Karpas-422 (cell line): Measurements from ENCODE around the gene DIP2C. TPM values are rescaled to one million over a fixed set of nuclear protein-coding genes. Genes with fewer than 3 reads are reported as not detected.

ENCODE experiments used
- DNase-seq: peaks from one replicate; pipeline ENCODE4 v3.0.0-alpha.2; 2015
- H2AFZ ChIP-seq: fragments of 200-600 bp; sonication (generic); 2 replicates; pipeline ENCODE4 v1.6.1; 2014; ENCODE audit warnings: antibody characterized with exemption, low read length, mixed read lengths
- H3K27ac ChIP-seq: fragments of 200-600 bp; sonication (generic); 2 replicates; pipeline ENCODE4 v1.5.1; 2014; ENCODE audit warnings: mild to moderate bottlenecking, low read length, moderate library complexity
- H3K27me3 ChIP-seq: fragments of 200-600 bp; sonication (generic); 2 replicates; pipeline ENCODE4 v1.6.1; 2014; ENCODE audit warnings: low read length, mixed read lengths
- H3K36me3 ChIP-seq: fragments of 200-600 bp; sonication (generic); 2 replicates; pipeline ENCODE4 v1.6.1; 2014; ENCODE audit warnings: low read length, mixed read lengths; ENCODE audit not compliant: insufficient read depth
- H3K4me1 ChIP-seq: fragments of 200-600 bp; sonication (generic); 2 replicates; pipeline ENCODE4 v1.6.1; 2014; ENCODE audit warnings: mild to moderate bottlenecking, low read length, mixed read lengths
- H3K4me2 ChIP-seq: fragments of 200-600 bp; sonication (generic); 2 replicates; pipeline ENCODE4 v1.6.1; 2014; ENCODE audit warnings: low read length, low read depth, mild to moderate bottlenecking; ENCODE audit not compliant: poor library complexity, severe bottlenecking
- H3K4me3 ChIP-seq: fragments of 200-600 bp; sonication (generic); 2 replicates; pipeline ENCODE4 v1.5.1; 2014; ENCODE audit warnings: mild to moderate bottlenecking, antibody characterized with exemption, low read length, mixed read lengths
- H3K79me2 ChIP-seq: fragments of 200-600 bp; sonication (generic); 2 replicates; pipeline ENCODE4 v1.6.1; 2014; ENCODE audit warnings: mild to moderate bottlenecking, low read length, mixed read lengths
- H3K9ac ChIP-seq: fragments of 200-600 bp; sonication (generic); 2 replicates; pipeline ENCODE4 v1.6.0; 2014; ENCODE audit warnings: low read length
- H3K9me2 ChIP-seq: fragments of 200-600 bp; sonication (generic), shearing (Covaris generic); replicated peaks from 2 replicates; pipeline ENCODE4 v1.6.0; 2014; ENCODE audit warnings: mild to moderate bottlenecking, low read length, moderate library complexity; ENCODE audit not compliant: insufficient read depth
- H3K9me3 ChIP-seq: fragments of 300-700, 200-600 bp; sonication (generic); 2 replicates; pipeline ENCODE4 v1.6.1; 2014; ENCODE audit warnings: low read length, mixed read lengths
- H4K20me1 ChIP-seq: fragments of 200-600 bp; sonication (generic); 2 replicates; pipeline ENCODE4 v1.6.1; 2014; ENCODE audit warnings: mild to moderate bottlenecking, antibody characterized with exemption, low read length, low read depth; ENCODE audit not compliant: insufficient read depth
- total RNA-seq: library from RNA; depleted of rRNA; stranded (reverse); fragments of >200 nt; shearing (Covaris generic); gene quantifications from 2 replicates; pipeline ENCODE4 v1.2.3, GENCODE V29; 2014; ENCODE audit warnings: low replicate concordance

DIP2C gene
- total RNA-seq, 1 experiment from 2014 or later: 0.11 TPM

DNA sequence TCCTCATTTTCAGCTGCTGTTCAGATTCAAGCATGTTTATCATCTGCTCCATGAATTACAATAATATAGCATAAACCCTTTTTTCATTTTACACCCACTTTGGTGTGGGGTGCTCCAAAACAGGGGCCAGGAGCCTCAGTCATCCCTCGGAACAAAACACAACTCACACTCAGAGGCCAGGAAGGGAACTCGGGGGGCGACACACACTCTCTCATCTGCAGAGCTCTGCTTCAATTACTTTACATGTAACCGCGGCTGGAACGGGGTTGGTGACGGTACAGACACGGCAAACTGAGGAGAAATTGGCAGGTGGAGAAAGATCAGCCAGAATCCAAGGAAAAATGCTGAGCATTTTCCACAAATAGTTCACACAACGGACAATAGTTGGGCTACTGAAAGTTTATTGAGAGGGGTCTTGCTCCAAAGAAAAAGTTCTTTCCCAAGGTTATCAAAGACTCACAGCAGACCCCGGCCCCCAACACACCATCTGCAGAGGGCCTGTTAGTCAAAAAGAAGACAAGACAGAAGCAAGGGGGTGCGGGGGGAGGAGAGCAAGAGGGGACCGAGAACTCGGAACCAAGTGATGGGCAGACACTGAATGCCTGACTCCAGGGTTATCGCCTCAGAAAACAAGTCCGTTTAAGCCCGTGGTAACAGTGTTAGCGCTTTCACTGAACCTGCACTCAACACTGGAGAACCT lies 20.5 kb downstream of the DIP2C start:
- Histone ChIP-seq H3K79me2 (no peaks in the 10 kb centered on the region), H3K4me3 (no peak overlapping the region), H3K9me3 (peaks cover 10% of the 10 kb centered on the region), H4K20me1 (no peaks in the 10 kb centered on the region), H2AFZ (no peak overlapping the region), H3K4me2 (no peak overlapping the region), H3K36me3 (no peaks in the 10 kb centered on the region), H3K9me2 (no peaks in the 10 kb centered on the region), H3K27me3 (no peaks in the 10 kb centered on the region), H3K4me1 (no peaks in the 10 kb centered on the region), H3K27ac (no peak overlapping the region), H3K9ac (no peak overlapping the region)
- DNase-seq: no peak

DNA sequence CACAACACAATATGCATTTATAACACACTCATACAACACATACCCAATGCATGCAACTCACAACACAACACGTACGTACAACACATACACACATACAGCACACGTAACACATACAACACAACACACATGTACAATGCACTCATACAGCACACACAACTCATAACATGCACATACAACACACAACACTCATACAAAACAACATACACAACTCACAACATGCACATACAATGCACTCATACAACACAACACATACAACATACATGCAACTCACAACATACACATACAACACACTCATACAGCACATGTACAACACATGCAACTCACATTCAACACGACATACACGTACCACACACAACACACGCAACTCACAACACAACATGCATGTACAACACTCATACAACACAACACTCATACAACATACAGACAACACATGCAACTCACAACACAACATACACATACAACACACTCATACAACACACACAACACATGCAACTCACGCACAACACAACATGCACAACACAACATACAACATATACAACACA lies 21.8 kb downstream of the DIP2C start:
- Histone ChIP-seq H3K27ac (no peak overlapping the region), H3K4me2 (no peak overlapping the region)

DNA sequence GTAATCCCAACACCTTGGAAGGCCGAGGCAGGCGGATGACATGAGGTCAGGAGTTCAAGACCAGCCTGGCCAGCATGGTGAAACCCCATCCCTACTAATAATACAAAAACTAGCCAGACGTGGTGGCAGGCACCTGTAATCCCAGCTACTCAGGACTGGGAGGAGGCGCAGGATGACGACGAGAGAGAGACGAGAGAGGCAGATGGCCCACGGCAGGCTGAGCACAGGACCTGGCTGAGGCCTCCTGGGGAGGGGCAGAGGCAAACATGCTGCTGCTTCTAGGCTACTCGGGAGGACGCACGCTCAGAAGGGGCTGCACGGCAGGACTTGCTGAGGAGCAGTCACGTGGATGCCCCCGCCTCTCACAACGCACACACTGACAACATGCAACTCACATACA lies 22.4 kb downstream of the DIP2C start:
- Histone ChIP-seq H3K9me3 (peaks cover 10% of the 10 kb centered on the region), H3K27me3 (no peaks in the 10 kb centered on the region), H3K36me3 (no peaks in the 10 kb centered on the region), H3K4me1 (no peaks in the 10 kb centered on the region), H3K4me2 (no peak overlapping the region), H3K9ac (no peak overlapping the region), H3K9me2 (no peaks in the 10 kb centered on the region), H3K4me3 (no peak overlapping the region), H3K27ac (no peak overlapping the region), H2AFZ (no peak overlapping the region), H4K20me1 (no peaks in the 10 kb centered on the region), H3K79me2 (no peaks in the 10 kb centered on the region)
- DNase-seq: no peak

More for the DNA sequence above, 21.8 kb downstream of the DIP2C start:
- H3K4me3 ChIP-seq: no peak overlapping the region
- H3K9me3 ChIP-seq: peaks cover 10% of the 10 kb centered on the region
- DNase-seq: no peak
- no peaks in the 10 kb centered on the region for H3K27me3 ChIP-seq
- H2AFZ ChIP-seq: no peak overlapping the region
- H3K9me2 ChIP-seq: no peaks in the 10 kb centered on the region
- H3K79me2 ChIP-seq: no peaks in the 10 kb centered on the region
- no peak overlapping the region for H3K9ac ChIP-seq
- no peaks in the 10 kb centered on the region for H3K36me3 ChIP-seq
- no peaks in the 10 kb centered on the region for H3K4me1 ChIP-seq
- no peaks in the 10 kb centered on the region for H4K20me1 ChIP-seq

DNA sequence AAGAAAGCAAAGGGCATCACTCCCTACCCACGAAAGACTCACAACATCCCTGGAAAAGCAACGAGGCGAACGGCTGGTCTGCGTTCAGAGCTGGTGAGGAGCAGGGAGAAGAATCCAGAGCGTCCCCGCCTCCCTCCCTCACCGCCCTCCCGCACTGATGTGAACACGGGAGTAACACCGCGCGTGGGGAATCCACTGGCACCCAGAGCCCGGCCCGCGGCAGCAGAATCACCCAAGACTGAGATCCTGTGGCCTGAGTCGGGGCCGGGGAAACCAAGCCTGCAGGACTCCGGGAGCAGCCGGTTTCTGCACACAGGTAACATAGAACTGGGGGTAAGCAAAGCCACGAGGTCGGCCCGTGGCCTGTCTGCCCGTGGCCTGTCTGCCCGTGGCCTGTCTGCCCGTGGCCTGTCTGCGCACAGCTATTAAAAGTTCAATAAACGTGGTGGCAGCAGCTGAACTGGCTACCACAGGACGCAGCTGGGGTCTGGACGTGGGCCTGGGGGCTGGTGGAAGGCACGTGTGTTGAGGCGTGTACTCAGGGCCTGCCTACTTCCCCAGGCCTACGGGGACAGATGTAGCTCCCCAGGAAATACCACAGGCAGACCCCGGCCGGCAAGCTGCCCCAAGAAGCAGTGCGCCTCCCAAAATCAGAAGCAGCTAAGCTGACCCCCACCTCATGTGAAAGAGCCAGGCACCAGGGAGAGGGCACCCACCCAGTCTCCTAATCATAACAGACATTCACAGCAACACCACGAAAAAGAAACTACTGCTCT lies 23.0 kb downstream of the DIP2C start:
- no peak for DNase-seq
- Histone ChIP-seq H3K27ac (no peak overlapping the region), H3K9me2 (no peaks in the 10 kb centered on the region), H3K4me3 (no peak overlapping the region), H3K36me3 (no peaks in the 10 kb centered on the region), H3K4me2 (no peak overlapping the region), H3K4me1 (no peaks in the 10 kb centered on the region), H3K9ac (no peak overlapping the region), H3K9me3 (peaks cover 10% of the 10 kb centered on the region), H2AFZ (no peak overlapping the region), H3K27me3 (no peaks in the 10 kb centered on the region), H4K20me1 (no peaks in the 10 kb centered on the region), H3K79me2 (no peaks in the 10 kb centered on the region)

DNA sequence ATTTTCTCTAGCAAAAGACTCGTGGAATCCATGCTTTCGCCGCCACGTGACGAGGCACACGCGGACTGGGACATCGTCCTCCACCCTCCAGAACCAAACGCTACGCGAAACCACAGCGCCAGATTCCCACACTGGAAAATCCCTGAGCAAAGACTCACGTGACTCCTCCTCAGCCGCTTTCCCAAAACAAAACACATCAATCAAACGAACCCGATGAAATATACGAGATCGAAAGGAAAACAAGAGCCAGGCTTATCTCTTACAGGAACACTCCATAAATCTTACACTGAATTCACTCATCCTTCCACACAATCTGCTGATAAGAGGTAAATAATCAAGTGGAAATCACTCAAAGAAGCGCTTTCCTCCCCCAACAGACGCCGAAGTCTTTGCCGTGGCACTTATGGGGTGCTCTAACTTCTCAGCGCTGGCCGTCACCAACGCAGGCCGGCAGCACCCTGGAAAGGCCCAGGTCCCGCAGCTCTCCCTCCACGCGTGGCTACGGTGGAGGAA lies 23.8 kb downstream of the DIP2C start:
- Histone ChIP-seq H3K4me3 (no peak overlapping the region), H3K27ac (no peak overlapping the region), H3K9me2 (no peaks in the 10 kb centered on the region), H3K79me2 (no peaks in the 10 kb centered on the region), H3K4me2 (no peak overlapping the region), H2AFZ (no peak overlapping the region), H3K9me3 (peaks cover 10% of the 10 kb centered on the region), H3K27me3 (no peaks in the 10 kb centered on the region), H3K36me3 (no peaks in the 10 kb centered on the region), H3K4me1 (no peaks in the 10 kb centered on the region), H4K20me1 (no peaks in the 10 kb centered on the region), H3K9ac (no peak overlapping the region)
- DNase-seq: no peak

DNA sequence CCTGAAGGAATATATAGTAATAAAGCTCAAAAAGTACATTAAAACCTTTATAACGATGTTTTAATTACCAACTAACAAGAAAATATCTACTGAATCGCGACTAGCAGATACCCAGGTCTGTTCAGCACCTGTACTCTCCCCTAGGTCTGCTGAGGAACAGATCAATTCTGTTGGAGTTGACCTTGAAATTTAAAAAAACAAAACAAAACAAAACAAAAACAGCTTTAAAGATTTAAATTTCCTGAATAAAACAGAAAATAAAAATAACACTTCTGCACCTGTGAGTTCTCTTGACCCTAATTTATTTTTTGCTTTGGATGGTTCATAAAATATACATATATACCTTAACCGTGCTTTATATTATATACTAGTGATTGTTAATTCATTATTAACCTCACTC lies 24.6 kb downstream of the DIP2C start:
- no peak overlapping the region for H3K27ac ChIP-seq
- no peaks in the 10 kb centered on the region for H3K9me2 ChIP-seq

DNA sequence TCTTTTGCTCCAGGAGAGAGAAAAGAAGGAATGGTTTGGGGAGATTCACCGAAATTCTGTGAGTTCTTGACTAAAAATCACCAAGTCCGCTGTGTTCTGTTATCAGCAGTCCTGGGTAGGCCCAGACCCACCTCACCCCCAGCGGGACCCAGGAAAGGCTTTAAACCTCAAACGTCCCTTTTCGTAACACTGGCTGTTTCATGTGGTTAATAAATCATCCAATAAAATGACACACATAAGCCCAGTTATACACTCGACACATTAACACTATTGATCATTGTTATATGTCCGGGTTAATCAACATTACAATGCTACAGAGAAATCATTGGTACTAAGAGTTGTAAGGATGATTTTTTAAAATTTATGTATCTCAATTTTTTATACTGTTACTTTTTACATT lies 25.2 kb downstream of the DIP2C start:
- Histone ChIP-seq H3K27ac (no peak overlapping the region), H3K4me2 (no peak overlapping the region), H3K36me3 (no peaks in the 10 kb centered on the region), H3K4me1 (no peaks in the 10 kb centered on the region), H2AFZ (no peak overlapping the region), H3K9me3 (peaks cover 10% of the 10 kb centered on the region), H3K27me3 (no peaks in the 10 kb centered on the region), H3K79me2 (no peaks in the 10 kb centered on the region), H3K9ac (no peak overlapping the region), H4K20me1 (no peaks in the 10 kb centered on the region), H3K4me3 (no peak overlapping the region), H3K9me2 (no peaks in the 10 kb centered on the region)
- DNase-seq: no peak

More for the DNA sequence above, 24.6 kb downstream of the DIP2C start:
- no peak for DNase-seq
- H2AFZ ChIP-seq: no peak overlapping the region
- H3K9ac ChIP-seq: no peak overlapping the region
- H3K4me2 ChIP-seq: no peak overlapping the region
- H3K4me1 ChIP-seq: no peaks in the 10 kb centered on the region
- H3K4me3 ChIP-seq: no peak overlapping the region
- H4K20me1 ChIP-seq: no peaks in the 10 kb centered on the region
- H3K9me3 ChIP-seq: peaks cover 10% of the 10 kb centered on the region
- H3K27me3 ChIP-seq: no peaks in the 10 kb centered on the region
- H3K79me2 ChIP-seq: no peaks in the 10 kb centered on the region
- H3K36me3 ChIP-seq: no peaks in the 10 kb centered on the region

DNA sequence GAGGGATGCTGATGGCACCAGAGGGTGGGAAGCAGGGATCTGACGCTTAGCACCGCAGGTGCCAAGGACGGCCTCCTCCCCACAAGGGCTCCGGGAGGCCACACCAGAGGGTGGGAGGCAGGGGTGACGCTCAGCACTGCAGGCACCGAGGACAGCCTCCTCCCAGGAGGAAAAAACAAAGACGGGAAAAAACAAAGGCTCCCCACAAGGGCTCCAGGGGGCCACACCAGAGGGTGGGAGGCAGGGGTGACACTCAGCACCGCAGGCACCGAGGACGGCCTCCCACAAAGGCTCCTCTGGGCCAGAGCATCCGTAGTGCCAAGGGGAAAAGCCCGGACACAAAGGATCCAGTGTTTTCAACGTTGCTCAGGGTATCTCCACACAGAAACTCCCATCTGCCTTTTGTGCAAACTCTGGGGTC lies 25.6 kb downstream of the DIP2C start:
- Histone ChIP-seq H4K20me1 (no peaks in the 10 kb centered on the region), H3K9ac (no peak overlapping the region), H3K36me3 (no peaks in the 10 kb centered on the region), H3K27me3 (no peaks in the 10 kb centered on the region), H3K27ac (no peak overlapping the region), H3K79me2 (no peaks in the 10 kb centered on the region), H3K4me1 (no peaks in the 10 kb centered on the region), H3K9me2 (no peaks in the 10 kb centered on the region), H2AFZ (no peak overlapping the region), H3K4me3 (no peak overlapping the region), H3K9me3 (peaks cover 10% of the 10 kb centered on the region), H3K4me2 (no peak overlapping the region)
- no peak for DNase-seq
